GM12891 (cell line): ENCODE results near the gene MAGEH1. TPM values are rescaled to one million over a fixed set of nuclear protein-coding genes. Genes with fewer than 3 reads are reported as not detected.
"Not testable (repeated sequence)": the region's sequence is repeated elsewhere in the genome, so short reads cannot be mapped to it uniquely, and the experiment has no call there.

Experiments used
- DNase-seq: peaks from one replicate; pipeline ENCODE4 v3.0.0; 2011; ENCODE audit warnings: low spot score; ENCODE audit not compliant: insufficient read length
- FAIRE-seq: peaks from 2 replicates; lab custom pipeline; 2011; peaks lifted over from hg19 to GRCh38; lab: Jason Lieb, UNC
- PAX5 ChIP-seq: IDR thresholded peaks from 2 replicates; pipeline ENCODE4 v1.6.1; 2011; ENCODE audit warnings: low read length, moderate library complexity, mild to moderate bottlenecking; ENCODE audit not compliant: insufficient read depth, severe bottlenecking
- POLR2A ChIP-seq: IDR thresholded peaks from 2 replicates; pipeline ENCODE4 v1.6.1; 2011; ENCODE audit warnings: low read depth, low read length, control low read depth
- POLR2AphosphoS5 ChIP-seq: IDR thresholded peaks from 2 replicates; pipeline ENCODE4 v1.6.1; 2011; ENCODE audit warnings: low read depth, low read length, control low read depth
- POU2F2 ChIP-seq: IDR thresholded peaks from 2 replicates; pipeline ENCODE4 v1.6.1; 2011; ENCODE audit warnings: low read depth, mild to moderate bottlenecking, control low read depth, low read length, moderate library complexity
- SPI1 ChIP-seq: IDR thresholded peaks from 2 replicates; pipeline ENCODE4 v1.6.1; 2011; ENCODE audit warnings: low read depth, low read length, control low read depth
- TAF1 ChIP-seq: IDR thresholded peaks from 2 replicates; pipeline ENCODE4 v1.6.1; 2011; ENCODE audit warnings: low read depth, low read length, control low read depth
- polyA plus RNA-seq: library from polyadenylated mRNA; unstranded; fragments of >200 nt; gene quantifications from one replicate; pipeline ENCODE4 v1.2.1, GENCODE V29; 2012; ENCODE audit warnings: low read depth, missing spikeins, inconsistent platforms; ENCODE audit not compliant: missing spikeins

The MAGEH1 gene, protein sequence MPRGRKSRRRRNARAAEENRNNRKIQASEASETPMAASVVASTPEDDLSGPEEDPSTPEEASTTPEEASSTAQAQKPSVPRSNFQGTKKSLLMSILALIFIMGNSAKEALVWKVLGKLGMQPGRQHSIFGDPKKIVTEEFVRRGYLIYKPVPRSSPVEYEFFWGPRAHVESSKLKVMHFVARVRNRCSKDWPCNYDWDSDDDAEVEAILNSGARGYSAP
- 10.7 TPM for polyA plus RNA-seq

GRCh38 chrX:55451990-55452832 is at the start of gene MAGEH1:
Gene MAGEH1, plus strand, starts transcription at chrX:55452127. Its CDS starts 248 bp downstream, at chrX:55452375.
- TF ChIP-seq SPI1 (peak; percentile 53; the same call in 1 of the 2 replicates), POLR2AphosphoS5 (no peak), PAX5 (no peak), POLR2A (no peak), TAF1 (0 out of 2 replicates have a peak, but pooled peaks have one; percentile 16)
- FAIRE-seq (peak; percentile 79), DNase-seq (peak; percentile 39)

DNA sequence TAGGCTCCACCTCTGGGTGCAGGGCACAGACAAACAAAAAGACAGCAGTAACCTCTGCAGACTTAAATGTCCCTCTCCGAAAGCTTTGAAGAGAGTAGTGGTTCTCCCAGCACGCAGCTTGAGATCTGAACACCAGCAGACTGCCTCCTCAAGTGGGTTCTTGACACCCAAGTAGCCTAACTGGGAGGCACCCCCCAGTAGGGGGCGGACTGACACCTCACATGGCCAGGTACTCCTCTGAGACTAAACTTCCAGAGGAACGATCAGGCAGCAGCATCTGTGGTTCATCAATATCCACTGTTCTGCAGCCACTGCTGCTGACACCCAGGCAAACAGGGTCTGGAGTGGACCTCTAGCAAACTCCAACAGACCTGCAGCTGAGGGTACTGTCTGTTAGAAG is 24.8 kb upstream of the MAGEH1 start:
- FAIRE-seq, DNase-seq: not testable (repeated sequence)

DNA sequence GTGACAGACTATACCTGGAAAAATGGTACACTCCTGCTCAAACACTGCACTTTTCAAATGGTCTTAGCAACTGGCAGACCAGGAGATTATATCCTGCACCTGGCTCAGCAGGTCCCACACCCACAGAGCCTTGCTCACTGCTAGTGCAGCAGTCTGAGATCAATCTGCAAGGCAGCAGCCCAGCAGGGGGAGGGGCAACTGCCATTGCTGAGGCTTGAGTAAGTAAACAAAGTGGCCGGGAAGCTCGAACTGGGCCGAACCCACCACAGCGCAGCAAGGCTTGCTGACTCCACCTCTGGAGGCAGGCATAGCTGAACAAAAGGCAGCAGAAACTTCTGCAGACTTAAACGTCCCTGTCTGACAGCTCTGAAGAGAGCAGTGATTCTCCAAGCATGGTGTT is 8.5 kb upstream of the MAGEH1 start:
- not testable (repeated sequence) for FAIRE-seq, DNase-seq

DNA sequence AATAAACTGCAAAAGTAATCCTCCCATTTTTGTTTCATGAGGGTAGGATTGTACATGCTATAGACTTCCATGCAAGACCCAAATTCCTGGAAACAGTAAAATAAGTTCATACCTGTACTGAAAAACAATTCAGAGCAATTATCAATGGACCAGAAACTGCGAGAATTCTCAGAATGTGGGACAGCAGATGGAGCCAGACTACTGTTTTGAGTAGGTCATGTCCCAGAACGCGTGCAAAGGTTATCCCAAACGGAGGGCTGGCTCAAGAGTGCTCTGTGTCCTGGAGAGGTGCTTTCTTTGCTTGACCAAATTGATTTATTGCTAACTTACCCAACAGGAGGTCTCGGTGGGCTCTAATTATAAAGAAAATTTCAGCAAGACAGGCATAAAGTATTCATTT is 1.7 kb upstream of the MAGEH1 start:
- DNase-seq (no peak), FAIRE-seq (no peak)
- TF ChIP-seq SPI1 (no peak), POLR2A (no peak), PAX5 (no peak), POLR2AphosphoS5 (no peak), TAF1 (no peak), POU2F2 (no peak)

- no peak for TF ChIP-seq POU2F2
- no peak for TF ChIP-seq PAX5
- no peak for DNase-seq
- peak; percentile 13 for FAIRE-seq
These were observed 786 bp upstream of the MAGEH1 start for GRCh38 chrX:55451141-55451540.

DNA sequence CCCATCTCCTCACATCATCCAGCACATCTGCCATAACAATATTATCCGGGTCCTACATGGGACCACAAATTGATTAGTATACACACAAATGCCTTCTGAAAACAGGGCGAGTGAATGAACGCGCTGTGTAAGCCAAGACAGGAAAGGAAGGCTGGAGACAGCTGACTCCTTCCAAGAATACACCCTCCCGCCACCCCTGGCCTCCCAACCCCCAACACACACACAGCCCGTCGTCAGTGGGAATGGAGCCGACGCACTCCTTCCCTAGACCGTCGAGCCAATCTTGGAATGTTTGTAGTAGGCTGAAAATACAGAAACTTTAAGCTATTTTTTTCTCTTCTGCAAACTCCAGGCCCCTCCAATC is 319 bp upstream of the MAGEH1 start:
- TF ChIP-seq POLR2AphosphoS5: no peak
- no peak for TF ChIP-seq PAX5
- no peak for TF ChIP-seq SPI1
- TF ChIP-seq POLR2A: no peak
- no peak for TF ChIP-seq TAF1
- TF ChIP-seq POU2F2: no peak
- FAIRE-seq: no peak
- DNase-seq: no peak

- TF ChIP-seq TAF1 (no peak), POLR2AphosphoS5 (no peak), POU2F2 (no peak), PAX5 (no peak)
- FAIRE-seq (no peak), DNase-seq (no peak)
These were observed 852 bp downstream of the MAGEH1 start for GRCh38 chrX:55452833-55453124.

DNA sequence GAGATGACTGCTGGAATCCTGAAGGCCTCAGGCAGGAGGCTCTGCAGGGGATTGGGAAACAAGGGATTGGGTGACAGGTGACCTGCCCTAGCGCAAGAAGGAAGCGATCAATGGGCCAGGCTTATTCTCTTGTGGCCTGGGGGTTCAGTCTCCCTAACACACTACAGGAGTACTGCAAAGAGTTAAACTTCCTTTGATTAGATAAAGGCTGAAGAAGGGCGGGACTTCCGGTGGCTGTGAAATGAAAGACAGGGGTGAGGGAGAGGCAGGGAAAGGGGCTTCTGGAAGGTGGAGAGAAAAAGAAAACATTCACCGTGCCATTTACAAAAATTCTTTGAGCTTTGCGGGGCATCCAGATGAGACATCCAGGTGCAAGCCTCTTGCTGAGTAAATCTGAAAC is 3.8 kb downstream of the MAGEH1 start:
- peak; percentile 51 for FAIRE-seq
- not testable (repeated sequence) for DNase-seq

GRCh38 chrX:55459426-55459825 is 7.5 kb downstream of the MAGEH1 start:
- not testable (repeated sequence) for DNase-seq, FAIRE-seq

GRCh38 chrX:55459926-55460325 is 8.0 kb downstream of the MAGEH1 start:
- not testable (repeated sequence) for FAIRE-seq, DNase-seq

DNA sequence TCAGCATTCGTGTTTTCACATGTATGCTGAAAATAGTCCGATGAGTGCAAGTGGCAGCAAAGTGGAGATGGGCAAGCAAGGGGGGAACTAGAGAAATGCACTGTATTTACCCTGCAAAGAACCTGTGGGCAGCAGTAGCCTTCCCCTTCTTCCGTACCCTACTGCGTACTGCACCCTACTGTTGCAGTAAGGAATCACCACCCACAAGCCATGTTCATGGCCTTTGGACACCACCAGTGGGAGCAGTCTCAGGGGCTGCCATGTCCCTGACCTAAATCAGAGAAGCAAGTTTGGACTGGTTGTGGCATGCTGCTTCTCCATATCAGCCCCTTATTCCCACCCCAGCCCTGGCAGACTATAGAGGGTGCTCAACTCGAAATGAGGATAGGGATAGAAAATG is 12.1 kb downstream of the MAGEH1 start:
- not testable (repeated sequence) for DNase-seq
- FAIRE-seq: peak; percentile 90

- not testable (repeated sequence) for DNase-seq
- peak; percentile 73 for FAIRE-seq
These were observed 13.2 kb downstream of the MAGEH1 start for GRCh38 chrX:55465108-55465507.

DNA sequence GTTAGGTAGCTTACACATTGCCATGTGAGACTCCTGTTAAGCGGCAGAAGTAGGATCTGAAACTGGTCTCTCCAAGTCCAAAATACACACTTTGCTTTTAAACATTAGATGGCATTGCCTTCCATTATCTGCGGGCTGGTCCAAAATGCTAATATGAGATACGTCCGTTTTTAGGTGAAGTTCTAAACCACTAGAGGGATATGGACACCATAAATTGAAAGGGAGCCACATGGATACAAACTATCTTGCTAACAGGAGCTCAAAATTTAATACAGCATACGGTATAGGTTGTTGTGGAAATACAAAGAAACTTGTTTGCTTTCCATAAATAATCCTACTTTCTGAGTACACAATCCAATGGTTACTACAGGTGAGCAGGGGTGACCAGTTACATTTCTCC is 13.9 kb downstream of the MAGEH1 start:
- not testable (repeated sequence) for FAIRE-seq, DNase-seq

DNA sequence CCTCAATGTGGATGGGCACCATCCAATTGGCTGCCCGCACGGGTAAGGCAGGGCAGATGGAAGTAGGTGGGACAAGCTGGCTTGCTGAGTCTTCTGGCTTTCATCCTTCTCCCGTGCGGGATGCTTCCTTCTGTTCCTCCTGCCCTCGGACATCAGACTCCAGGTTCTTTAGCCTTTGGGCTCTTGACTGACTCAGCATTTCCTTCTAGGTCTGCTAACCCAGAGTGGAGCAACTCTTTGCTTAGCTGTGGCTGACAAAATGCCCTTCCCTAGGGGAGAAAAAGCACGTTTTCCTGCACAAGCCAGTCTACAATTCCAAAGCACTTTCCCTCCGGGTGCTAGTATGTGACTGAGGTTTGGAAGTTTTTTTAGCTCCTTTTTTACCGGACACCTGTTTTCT is 28.0 kb downstream of the MAGEH1 start:
- DNase-seq, FAIRE-seq: not testable (repeated sequence)
